H1 (cell line): ENCODE data around the gene MICOS13. TPM values are rescaled to one million over a fixed set of nuclear protein-coding genes. Genes with fewer than 3 reads are reported as not detected.

ENCODE experiments used
- CTCF ChIA-PET: fragments of 300-600 bp; sonication (Branson Sonifier 250); formaldehyde crosslinking; loops from one replicate; lab custom pipeline; 2021; ENCODE audit not compliant: partially characterized antibody; lab: Charles Lee
- POLR2A ChIA-PET: fragments of 300-600 bp; sonication (Branson Sonifier 250); formaldehyde crosslinking; loops from one replicate; lab custom pipeline; 2021; ENCODE audit warnings: inconsistent platforms; ENCODE audit not compliant: partially characterized antibody; lab: Charles Lee
- DNase-seq, 2 experiments: peaks; one replicate each; pipeline versions ENCODE4 v3.0.0 to v3.0.0-alpha.2; 2010 to 2022; ENCODE audit warnings: low spot score in 2 of 2, low read depth in 1 of 2, mixed read lengths in 1 of 2
- FAIRE-seq: peaks from 2 replicates; lab custom pipeline; 2011; peaks lifted over from hg19 to GRCh38; lab: Jason Lieb, UNC
- H2AFZ ChIP-seq: 2 replicates; pipeline ENCODE4 v1.8.1; 2012; ENCODE audit warnings: low read length, inconsistent platforms
- H2AK5ac ChIP-seq: 2 replicates; pipeline ENCODE4 v1.6.1; 2013; ENCODE audit warnings: low read depth, low read length
- H2BK120ac ChIP-seq: replicated peaks from 2 replicates; pipeline ENCODE3; 2013; ENCODE audit warnings: low read depth, low read length, inconsistent platforms
- H2BK12ac ChIP-seq: 2 replicates; pipeline ENCODE4 v1.6.1; 2013; ENCODE audit warnings: low read depth, low read length
- H2BK15ac ChIP-seq: 2 replicates; pipeline ENCODE4 v1.6.1; 2013; ENCODE audit warnings: low read length
- H2BK20ac ChIP-seq: 2 replicates; pipeline ENCODE4 v1.6.1; 2013; ENCODE audit warnings: low read length
- H2BK5ac ChIP-seq: 2 replicates; pipeline ENCODE4 v1.6.1; 2013; ENCODE audit warnings: low read depth, low read length
- H3K14ac ChIP-seq: 2 replicates; pipeline ENCODE4 v1.6.1; 2013; ENCODE audit warnings: inconsistent platforms; ENCODE audit not compliant: insufficient read length
- H3K18ac ChIP-seq: 2 replicates; pipeline ENCODE4 v1.6.1; 2013; ENCODE audit warnings: low read length; ENCODE audit errors: extremely low read depth
- H3K23ac ChIP-seq: 2 replicates; pipeline ENCODE4 v1.6.1; 2013; ENCODE audit warnings: inconsistent platforms; ENCODE audit not compliant: insufficient read length
- H3K23me2 ChIP-seq: 2 replicates; pipeline ENCODE4 v1.6.1; 2013; ENCODE audit warnings: low read depth, low read length
- H3K27ac ChIP-seq: 2 replicates; pipeline ENCODE4 v1.6.1; 2011; ENCODE audit warnings: low read depth, low read length, inconsistent platforms
- H3K27me3 ChIP-seq, 4 experiments: replicated peaks in 1 of 4; 1 replicate in 1 of 4; 2 replicates in 3 of 4; pipeline versions ENCODE4 v1.6.1 to v1.8.1; 2011 to 2013; ENCODE audit warnings: low read length in 3 of 4, mild to moderate bottlenecking in 3 of 4, inconsistent platforms in 2 of 4, mixed read lengths in 2 of 4, moderate library complexity in 1 of 4; ENCODE audit not compliant: control insufficient read depth in 3 of 4, insufficient read depth in 3 of 4; ENCODE audit errors: extremely low read depth in 1 of 4
- H3K36me3 ChIP-seq, 4 experiments: 2 replicates each; pipeline versions ENCODE4 v1.6.1 to v1.8.1; 2011 to 2013; ENCODE audit warnings: mild to moderate bottlenecking in 4 of 4, low read length in 3 of 4, moderate library complexity in 2 of 4, control low read depth in 1 of 4, inconsistent platforms in 1 of 4; ENCODE audit not compliant: insufficient read depth in 4 of 4, control insufficient read depth in 2 of 4
- H3K4ac ChIP-seq: replicated peaks from 2 replicates; pipeline ENCODE3; 2013; ENCODE audit warnings: low read length, low read depth, mixed read lengths, inconsistent platforms; ENCODE audit not compliant: insufficient read length
- H3K4me1 ChIP-seq, 4 experiments: replicated peaks in 1 of 4; 1 replicate in 1 of 4; 2 replicates in 3 of 4; pipeline versions ENCODE4 v1.6.1 to v1.8.1; 2011 to 2013; ENCODE audit warnings: low read length in 3 of 4, inconsistent platforms in 2 of 4, mixed read lengths in 1 of 4; ENCODE audit not compliant: insufficient read depth in 4 of 4, control insufficient read depth in 3 of 4
- H3K4me2 ChIP-seq, 2 experiments: 2 replicates each; pipeline versions ENCODE4 v1.6.1 to v1.8.1; 2011 to 2013; ENCODE audit warnings: low read depth in 2 of 2, low read length in 2 of 2, control low read depth in 1 of 2, inconsistent platforms in 1 of 2, mild to moderate bottlenecking in 1 of 2; ENCODE audit not compliant: insufficient read depth in 1 of 2
- H3K4me3 ChIP-seq, 4 experiments: fragments of 200-600, 300-600 bp in 1 of 4; sonication (generic), shearing (Covaris generic), sonication (Bioruptor Twin) in 1 of 4; 2 replicates each; pipeline versions ENCODE4 v1.5.1 to v1.8.1; 2011 to 2016; ENCODE audit warnings: low read length in 4 of 4, low read depth in 3 of 4, control low read depth in 2 of 4, inconsistent platforms in 2 of 4, mild to moderate bottlenecking in 2 of 4, mixed read lengths in 1 of 4, moderate library complexity in 1 of 4; ENCODE audit not compliant: insufficient read depth in 2 of 4; ENCODE audit errors: extremely low read depth in 1 of 4
- H3K56ac ChIP-seq: replicated peaks from 2 replicates; pipeline ENCODE3; 2013; ENCODE audit warnings: low read depth, mild to moderate bottlenecking, mixed read lengths, low read length, inconsistent platforms; ENCODE audit not compliant: insufficient read length
- H3K79me1 ChIP-seq: 2 replicates; pipeline ENCODE4 v1.6.1; 2013; ENCODE audit warnings: low read depth, low read length, control low read depth
- H3K79me2 ChIP-seq, 2 experiments: 2 replicates each; pipeline versions ENCODE4 v1.6.1 to v1.8.1; 2012 to 2013; ENCODE audit warnings: low read length in 2 of 2, mild to moderate bottlenecking in 2 of 2, inconsistent platforms in 1 of 2; ENCODE audit not compliant: insufficient read depth in 2 of 2, control insufficient read depth in 1 of 2
- H3K9ac ChIP-seq, 4 experiments: replicated peaks in 1 of 4; 1 replicate in 1 of 4; 2 replicates in 3 of 4; pipeline versions ENCODE4 v1.6.1 to v1.8.1; 2011 to 2013; ENCODE audit warnings: low read depth in 3 of 4, low read length in 3 of 4, control low read depth in 2 of 4, mild to moderate bottlenecking in 2 of 4, moderate library complexity in 2 of 4, inconsistent platforms in 1 of 4; ENCODE audit errors: extremely low read depth in 1 of 4
- H3K9me3 ChIP-seq, 2 experiments: 2 replicates each; pipeline versions ENCODE4 v1.6.1 to v1.8.1; 2012 to 2013; ENCODE audit warnings: mild to moderate bottlenecking in 2 of 2, moderate library complexity in 2 of 2, control low read depth in 1 of 2, inconsistent platforms in 1 of 2, low read depth in 1 of 2, low read length in 1 of 2, mixed read lengths in 1 of 2; ENCODE audit not compliant: insufficient read depth in 2 of 2
- H4K20me1 ChIP-seq, 2 experiments: replicated peaks in 1 of 2; 2 replicates each; pipeline versions ENCODE3 to v1.8.1; 2011 to 2013; ENCODE audit warnings: inconsistent platforms in 2 of 2, low read length in 2 of 2, mild to moderate bottlenecking in 1 of 2; ENCODE audit not compliant: insufficient read depth in 2 of 2, control insufficient read depth in 1 of 2
- H4K5ac ChIP-seq: 2 replicates; pipeline ENCODE4 v1.6.1; 2013; ENCODE audit warnings: low read length, low read depth, mixed read lengths, inconsistent platforms; ENCODE audit not compliant: insufficient read length
- H4K8ac ChIP-seq: 2 replicates; pipeline ENCODE4 v1.8.0; 2013; ENCODE audit warnings: mild to moderate bottlenecking, moderate library complexity, low read length, inconsistent platforms; ENCODE audit not compliant: insufficient read depth; ENCODE audit errors: extremely low read depth
- H4K91ac ChIP-seq: replicated peaks from 2 replicates; pipeline ENCODE3; 2013; ENCODE audit warnings: low read length, mixed read lengths, inconsistent platforms; ENCODE audit not compliant: insufficient read length
- ASH2L ChIP-seq: fragments of 200-600, 300-600 bp; sonication (generic); IDR thresholded peaks from one replicate; pipeline ENCODE4 v1.7.1; 2017; ENCODE audit warnings: low read length
- CEBPB ChIP-seq: IDR thresholded peaks from 2 replicates; pipeline ENCODE4 v1.6.1; 2012; ENCODE audit warnings: low read depth, low read length
- EZH2 ChIP-seq: fragments of 200-600 bp; sonication (generic); IDR thresholded peaks from 2 replicates; pipeline ENCODE4 v1.7.1; 2012; ENCODE audit warnings: low read depth, mild to moderate bottlenecking, moderate library complexity, low read length, inconsistent platforms; ENCODE audit not compliant: severe bottlenecking
- SIN3A ChIP-seq, 2 experiments: IDR thresholded peaks in 1 of 2; conservative IDR thresholded peaks in 1 of 2; 2 replicates each; pipeline ENCODE4 v1.6.1; 2011 to 2012; ENCODE audit warnings: low read length in 2 of 2, improper control_type of control experiment in 1 of 2, low read depth in 1 of 2, mild to moderate bottlenecking in 1 of 2
- SP1 ChIP-seq: IDR thresholded peaks from 2 replicates; pipeline ENCODE4 v1.6.1; 2011; ENCODE audit warnings: low read depth, low read length
- YY1 ChIP-seq: IDR thresholded peaks from 2 replicates; pipeline ENCODE4 v1.6.1; 2011; ENCODE audit warnings: low read depth, mild to moderate bottlenecking, low read length
- WGBS, 2 experiments: shearing (Covaris generic) in 1 of 2; methylation state at CpG; one replicate each; pipeline versions ENCODE4 v1.1.6 to v1.1.7; 2013 to 2015; ENCODE audit warnings: low lambda C conversion rate in 2 of 2, mixed read lengths in 2 of 2, inconsistent platforms in 1 of 2, low coverage in 1 of 2, missing lambda C conversion rate in 1 of 2; ENCODE audit not compliant: insufficient replicate concordance in 2 of 2, insufficient coverage in 1 of 2, insufficient read length in 1 of 2; ENCODE audit errors: extremely low coverage in 1 of 2, missing lambda C conversion rate in 1 of 2; 5-methylcytosine and 5-hydroxymethylcytosine counted together
- polyA plus RNA-seq, 7 experiments: library from polyadenylated mRNA; depleted of rRNA in 3 of 7; stranded (reverse) in 5 of 7; unstranded in 2 of 7; fragments of >200 nt in 5 of 7; fragments of 200-250 nt in 2 of 7; gene quantifications; 1 replicate in 5 of 7; 2 replicates in 1 of 7; 4 replicates in 1 of 7; pipeline versions ENCODE4 v1.2.1 to v1.2.3, GENCODE V29; 2011 to 2013; ENCODE audit warnings: missing spikeins in 2 of 7, mixed read lengths in 2 of 7
- total RNA-seq: library from RNA; stranded (reverse); fragmentation: NEBNext Ultra II Directional; extraction: Animal tissue kit (Norgen Biotek cat#: 25700); gene quantifications from 2 replicates; pipeline ENCODE4 v1.2.1, GENCODE V29; 2021

MICOS13 gene
- total and polyA plus RNA-seq, 2 of the 8 experiments (the other 6 are each of a cell fraction or from before 2014, with no cell fraction given) = 17.3 to 36.1 TPM

- Histone ChIP-seq H3K4me2 (no peak overlapping the region), H4K5ac (no peak overlapping the region), H2BK12ac (no peak overlapping the region), H4K91ac (no peak overlapping the region), H3K56ac (no peak overlapping the region), H4K20me1 (peaks cover 3 to 12% of the 10 kb centered on the region in 2 experiments), H3K36me3 (peaks cover 41 to 90% (median 66%) of the 10 kb centered on the region in 4 experiments), H3K14ac (no peak overlapping the region), H2BK15ac (no peak overlapping the region), H3K4ac (no peak overlapping the region), H3K79me1 (peaks cover 3% of the 10 kb centered on the region; the same call in 1 of the 2 replicates), H3K9ac (no peak overlapping the region), H3K23me2 (no peaks in the 10 kb centered on the region), H2BK120ac (no peak overlapping the region), H2BK20ac (no peak overlapping the region), H2AK5ac (no peak overlapping the region), H3K27me3 (no peaks in the 10 kb centered on the region), H2BK5ac (no peak overlapping the region), H4K8ac (no peak overlapping the region), H3K18ac (no peak overlapping the region), H3K4me3 (no peak overlapping the region), H3K23ac (no peak overlapping the region), H3K79me2 (no peaks in the 10 kb centered on the region), H3K27ac (no peak overlapping the region), H3K9me3 (no peaks in the 10 kb centered on the region), H2AFZ (no peak overlapping the region), H3K4me1 (peaks cover 0 to 9% (median 5%) of the 10 kb centered on the region in 4 experiments; a peak in 5 of 7 replicates)
- WGBS, 2 experiments = 91% methylated on average over 17 of the region's 17 CpGs; no CpG with 5 or more reads in 1 of the 2 experiments
- CTCF ChIA-PET = no interaction called here
- no peak for DNase-seq
- no peak for FAIRE-seq
- POLR2A ChIA-PET = interaction anchor here (1.7 to 1.8 kb wide), 2 partner anchors 19 to 30 kb away, joined by 3 to 4 read pairs; no protein-coding TSS in a partner anchor
- no peak for TF ChIP-seq EZH2
- TF ChIP-seq SP1 = no peak
- TF ChIP-seq YY1 = no peak
- no peak for TF ChIP-seq ASH2L
- no peak for TF ChIP-seq SIN3A (conservative IDR thresholded peaks at IDR 0.05 in 1 of 2, IDR thresholded peaks at IDR 0.05 in 1 of 2; ENCODE audit: low read depth in 1 of 2, low read length in 2 of 2)
- TF ChIP-seq CEBPB = no peak
Observed at GRCh38 chr19:5663904-5664303, 16.4 kb downstream of the MICOS13 start.
